OCI-LY3 (cell line): Measurements from ENCODE around the gene RGS4.

Experiments used
- H2AFZ ChIP-seq: fragments of 200-600, 300-600 bp; shearing (Covaris generic); 2 replicates; pipeline ENCODE4 v1.6.0; 2014; ENCODE audit warnings: antibody characterized with exemption, low read depth, low read length
- H3K27ac ChIP-seq: fragments of 200-600, 300-600 bp; sonication (generic); 2 replicates; pipeline ENCODE4 v1.5.1; 2014; ENCODE audit warnings: mild to moderate bottlenecking, low read length, moderate library complexity, mixed read lengths
- H3K27me3 ChIP-seq: fragments of 200-600, 300-600 bp; sonication (generic); 2 replicates; pipeline ENCODE4 v1.6.1; 2014; ENCODE audit warnings: low read depth, low read length, mixed read lengths
- H3K36me3 ChIP-seq: fragments of 200-600, 300-600 bp; sonication (generic); replicated peaks from 2 replicates; pipeline ENCODE3; 2014; ENCODE audit warnings: low read depth, low read length, mixed read lengths
- H3K4me1 ChIP-seq: fragments of 300-600, 200-600 bp; sonication (generic); 2 replicates; pipeline ENCODE4 v1.6.1; 2014; ENCODE audit warnings: low read length, mixed read lengths
- H3K4me2 ChIP-seq: fragments of 200-600, 300-600 bp; sonication (generic); 2 replicates; pipeline ENCODE4 v1.6.1; 2014; ENCODE audit warnings: low read length, mixed read lengths
- H3K4me3 ChIP-seq: fragments of 300-600, 200-600 bp; sonication (generic); 2 replicates; pipeline ENCODE4 v1.5.1; 2014; ENCODE audit warnings: antibody characterized with exemption, mild to moderate bottlenecking, low read length, moderate library complexity
- H3K79me2 ChIP-seq: fragments of 300-600, 200-600 bp; shearing (Covaris generic); 2 replicates; pipeline ENCODE4 v1.6.1; 2014; ENCODE audit warnings: mild to moderate bottlenecking, low read length, mixed read lengths
- H3K9ac ChIP-seq: fragments of 300-600, 200-600 bp; shearing (Covaris generic); 2 replicates; pipeline ENCODE4 v1.6.0; 2014; ENCODE audit warnings: mild to moderate bottlenecking, low read length, moderate library complexity
- H3K9me3 ChIP-seq: fragments of 200-600, 300-600 bp; shearing (Covaris generic); 2 replicates; pipeline ENCODE4 v1.6.1; 2014; ENCODE audit warnings: low read length, mixed read lengths; ENCODE audit not compliant: insufficient read depth
- H4K20me1 ChIP-seq: fragments of 200-600, 300-600 bp; sonication (generic); 2 replicates; pipeline ENCODE4 v1.6.1; 2016; ENCODE audit warnings: low read length, mixed read lengths; ENCODE audit not compliant: insufficient read depth
- CTCF ChIP-seq: fragments of 200-600, 300-600 bp; sonication (generic); IDR thresholded peaks from 2 replicates; pipeline ENCODE4 v1.5.1; 2014; ENCODE audit warnings: antibody characterized with exemption, low read length, low read depth
- EZH2phosphoT487 ChIP-seq: fragments of 200-600 bp; shearing (Covaris generic); IDR thresholded peaks from 2 replicates; pipeline ENCODE4 v1.6.1; 2018; ENCODE audit warnings: antibody characterized with exemption, mixed run types, low read depth

Gene RGS4

GRCh38 chr1:163120372-163120771 is 51.2 kb downstream of the RGS4 start:
- Histone ChIP-seq H3K27ac (no peak overlapping the region), H4K20me1 (no peaks in the 10 kb centered on the region), H3K36me3 (no peaks in the 10 kb centered on the region), H3K9ac (no peak overlapping the region), H2AFZ (no peak overlapping the region), H3K4me1 (no peaks in the 10 kb centered on the region), H3K9me3 (no peaks in the 10 kb centered on the region), H3K27me3 (no peaks in the 10 kb centered on the region), H3K79me2 (no peaks in the 10 kb centered on the region), H3K4me3 (no peak overlapping the region), H3K4me2 (no peak overlapping the region)
- TF ChIP-seq CTCF (no peak), EZH2phosphoT487 (no peak)

DNA sequence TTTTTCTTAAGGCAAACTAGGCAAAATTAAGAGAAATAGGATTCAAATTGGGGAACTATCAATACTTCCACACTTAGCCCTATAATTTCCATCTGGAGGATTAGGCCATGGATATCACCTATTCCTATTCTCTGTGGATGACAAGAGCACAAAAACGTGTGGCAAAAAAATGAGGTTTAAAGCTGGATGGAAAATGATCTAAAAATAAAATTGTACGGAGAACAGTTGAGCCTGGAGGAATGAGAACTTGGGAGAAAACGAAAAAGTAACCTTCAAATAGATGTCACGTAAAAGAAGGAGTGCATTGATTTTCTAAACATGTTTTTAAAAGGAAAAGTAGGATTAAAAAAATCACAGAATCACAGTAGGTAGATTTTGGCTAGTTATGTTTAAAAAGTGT is 55.7 kb downstream of the RGS4 start:
- Histone ChIP-seq H3K9ac (no peak overlapping the region), H3K36me3 (no peaks in the 10 kb centered on the region), H3K79me2 (no peaks in the 10 kb centered on the region), H2AFZ (no peak overlapping the region), H3K9me3 (no peaks in the 10 kb centered on the region), H3K4me1 (no peaks in the 10 kb centered on the region), H3K4me3 (no peak overlapping the region), H4K20me1 (no peaks in the 10 kb centered on the region), H3K27me3 (peaks cover 17% of the 10 kb centered on the region; the same call in 1 of the 2 replicates), H3K27ac (no peak overlapping the region), H3K4me2 (no peak overlapping the region)
- no peak for TF ChIP-seq CTCF
- TF ChIP-seq EZH2phosphoT487: no peak
